Neuronal stem cell (in vitro differentiated cells): ENCODE measurements around the gene NSG1.

Experiments
- DNase-seq: peaks from one replicate; pipeline ENCODE4 v3.0.0-alpha.2; 2013; ENCODE audit warnings: low spot score
- H2AFZ ChIP-seq: one replicate; pipeline ENCODE4 v1.6.1; 2013; ENCODE audit warnings: mild to moderate bottlenecking, low read length, inconsistent platforms
- H2AK5ac ChIP-seq: 2 replicates; pipeline ENCODE4 v1.6.1; 2013; ENCODE audit warnings: low read depth, mild to moderate bottlenecking, inconsistent platforms, low read length, moderate library complexity, mixed read lengths
- H2BK120ac ChIP-seq: 2 replicates; pipeline ENCODE4 v1.6.1; 2013; ENCODE audit warnings: low read depth, mild to moderate bottlenecking, inconsistent platforms, low read length, moderate library complexity, mixed read lengths
- H2BK12ac ChIP-seq: one replicate; pipeline ENCODE4 v1.6.1; 2013; ENCODE audit warnings: low read length, inconsistent platforms
- H2BK15ac ChIP-seq: 2 replicates; pipeline ENCODE4 v1.6.1; 2013; ENCODE audit warnings: mild to moderate bottlenecking, low read length, inconsistent platforms, mixed read lengths
- H2BK5ac ChIP-seq: one replicate; pipeline ENCODE4 v1.6.1; 2013; ENCODE audit warnings: inconsistent platforms, mild to moderate bottlenecking, low read length, moderate library complexity
- H3K14ac ChIP-seq: one replicate; pipeline ENCODE4 v1.6.1; 2013; ENCODE audit warnings: low read length, inconsistent platforms
- H3K18ac ChIP-seq: 2 replicates; pipeline ENCODE4 v1.6.1; 2013; ENCODE audit warnings: low read length, inconsistent platforms
- H3K23ac ChIP-seq: 2 replicates; pipeline ENCODE4 v1.6.1; 2013; ENCODE audit warnings: low read depth, mild to moderate bottlenecking, mixed read lengths, low read length, inconsistent platforms; ENCODE audit not compliant: poor library complexity
- H3K27ac ChIP-seq: replicated peaks from 3 replicates; pipeline ENCODE4 v1.5.1; 2013; ENCODE audit warnings: low read length, inconsistent platforms
- H3K27me3 ChIP-seq, 3 experiments: 2 replicates each; pipeline ENCODE4 v1.6.1; 2013; ENCODE audit warnings: low read length in 3 of 3, mild to moderate bottlenecking in 2 of 3, inconsistent platforms in 1 of 3, low read depth in 1 of 3, mixed read lengths in 1 of 3, moderate library complexity in 1 of 3; ENCODE audit not compliant: control insufficient read depth in 3 of 3, insufficient read depth in 3 of 3
- H3K36me3 ChIP-seq, 2 donors: replicated peaks in 1 of 2; 2 replicates each; pipeline ENCODE4 v1.6.1; 2013; ENCODE audit warnings: low read length in 2 of 2; ENCODE audit not compliant: control insufficient read depth in 2 of 2, insufficient read depth in 2 of 2
- H3K4ac ChIP-seq: 2 replicates; pipeline ENCODE4 v1.6.1; 2013; ENCODE audit warnings: inconsistent platforms, mild to moderate bottlenecking, low read length, moderate library complexity
- H3K4me1 ChIP-seq, 2 donors: 1 replicate in 1 of 2; 2 replicates in 1 of 2; pipeline ENCODE4 v1.6.1; 2013; ENCODE audit warnings: low read length in 2 of 2, low read depth in 1 of 2; ENCODE audit not compliant: control insufficient read depth in 2 of 2, insufficient read depth in 1 of 2
- H3K4me2 ChIP-seq: one replicate; pipeline ENCODE4 v1.6.1; 2013; ENCODE audit warnings: mild to moderate bottlenecking, low read length, inconsistent platforms; ENCODE audit not compliant: insufficient read depth, poor library complexity, severe bottlenecking
- H3K4me3 ChIP-seq, 2 donors: 2 replicates each; pipeline ENCODE4 v1.5.1; 2013; ENCODE audit warnings: low read length in 2 of 2, mild to moderate bottlenecking in 2 of 2, inconsistent platforms in 1 of 2, moderate library complexity in 1 of 2
- H3K79me1 ChIP-seq: one replicate; pipeline ENCODE4 v1.6.1; 2013; ENCODE audit warnings: low read depth, mild to moderate bottlenecking, inconsistent platforms, low read length, moderate library complexity
- H3K9ac ChIP-seq: one replicate; pipeline ENCODE4 v1.6.1; 2013; ENCODE audit warnings: mild to moderate bottlenecking, low read depth, low read length, inconsistent platforms; ENCODE audit not compliant: poor library complexity
- H3K9me3 ChIP-seq, 2 donors: replicated peaks in 1 of 2; 2 replicates each; pipeline versions ENCODE3 to v1.6.1; 2013; ENCODE audit warnings: low read length in 2 of 2, mild to moderate bottlenecking in 2 of 2, inconsistent platforms in 1 of 2, low read depth in 1 of 2, mixed read lengths in 1 of 2, moderate library complexity in 1 of 2; ENCODE audit not compliant: control insufficient read depth in 2 of 2, insufficient read depth in 1 of 2
- H4K8ac ChIP-seq: one replicate; pipeline ENCODE4 v1.6.1; 2013; ENCODE audit warnings: low read depth, mild to moderate bottlenecking, inconsistent platforms, low read length, moderate library complexity
- H4K91ac ChIP-seq: one replicate; pipeline ENCODE4 v1.6.1; 2013; ENCODE audit warnings: low read length, low read depth, mild to moderate bottlenecking, inconsistent platforms; ENCODE audit not compliant: poor library complexity
- WGBS, 2 donors: extraction: QIAGEN DNeasy Blood & Tissue Kit; methylation state at CpG; one replicate each; pipeline ENCODE4 v1.1.7; 2013; ENCODE audit warnings: missing lambda C conversion rate in 2 of 2, mixed read lengths in 1 of 2; ENCODE audit not compliant: insufficient read length in 2 of 2, insufficient replicate concordance in 1 of 2; ENCODE audit errors: extremely low coverage in 2 of 2; 5-methylcytosine and 5-hydroxymethylcytosine counted together

NSG1 gene

DNA sequence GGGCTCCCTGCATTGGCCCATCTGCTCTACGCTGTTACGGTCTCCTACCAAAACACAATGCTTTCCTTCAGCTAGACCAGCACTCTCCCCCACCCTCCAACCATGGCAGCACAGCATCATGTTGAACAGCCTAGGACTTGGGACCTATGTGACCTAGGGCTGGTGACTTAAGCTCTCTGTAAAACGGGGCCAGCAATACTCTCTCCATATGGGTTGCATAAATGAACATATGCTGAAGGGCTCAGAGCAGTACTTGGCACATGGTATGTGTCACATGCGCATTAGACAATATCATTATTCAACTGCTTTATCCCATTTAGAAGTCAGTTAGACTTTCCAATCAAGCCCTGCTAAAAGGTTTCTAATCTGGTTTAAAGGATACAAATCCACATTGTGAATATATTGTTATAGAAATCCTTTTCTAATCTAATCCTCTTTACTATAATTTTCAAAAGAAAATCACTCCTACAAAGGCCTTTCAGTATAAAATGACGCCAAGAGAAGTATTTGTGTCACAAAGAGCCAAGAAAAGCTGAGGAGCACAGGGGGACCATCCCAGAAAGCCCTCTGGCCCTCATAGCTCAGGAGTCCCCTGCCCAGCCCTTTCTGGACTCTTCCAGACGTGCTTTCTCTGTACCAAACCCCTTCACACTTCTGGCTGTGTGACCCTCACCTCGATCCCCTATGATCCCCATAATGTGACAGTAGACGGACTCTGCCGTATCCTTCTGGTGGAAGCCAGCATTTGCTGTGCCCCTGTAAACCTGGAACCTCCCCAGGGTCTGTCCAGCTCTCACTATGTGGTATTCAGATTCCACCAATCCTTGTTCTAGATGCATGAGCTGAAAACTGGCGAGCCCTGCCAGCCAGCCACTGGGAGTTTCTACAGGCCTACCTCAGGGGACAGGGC is 42.3 kb downstream of the NSG1 start:
- no peaks in the 10 kb centered on the region for H3K9me3 ChIP-seq
- no CpG with 5 or more reads among the region's 10 CpGs for WGBS, 2 donors
- no peak overlapping the region for H3K4ac ChIP-seq
- no peak overlapping the region for H4K8ac ChIP-seq
- H3K4me1 ChIP-seq, result peaks cover 7 to 10% of the 10 kb centered on the region in 2 donors
- H3K23ac ChIP-seq, result no peak overlapping the region
- H3K14ac ChIP-seq, result no peak overlapping the region
- peaks cover 5 to 46% of the 10 kb centered on the region in 2 donors for H3K36me3 ChIP-seq
- no peak overlapping the region for H3K9ac ChIP-seq
- peak overlapping the region in 1 of 2 donors; percentile 3 for H3K4me3 ChIP-seq
- H3K4me2 ChIP-seq, result no peak overlapping the region
- no peak overlapping the region for H4K91ac ChIP-seq
- H2AFZ ChIP-seq, result no peak overlapping the region
- H2AK5ac ChIP-seq, result no peak overlapping the region
- DNase-seq, result no peak
- no peak overlapping the region for H2BK15ac ChIP-seq
- no peak overlapping the region for H2BK120ac ChIP-seq
- H3K79me1 ChIP-seq, result peaks cover 2% of the 10 kb centered on the region
- H2BK5ac ChIP-seq, result no peak overlapping the region
- H3K27me3 ChIP-seq, result no peaks in the 10 kb centered on the region
- H2BK12ac ChIP-seq, result no peak overlapping the region
- H3K18ac ChIP-seq, result no peak overlapping the region
- H3K27ac ChIP-seq, result no peak overlapping the region

DNA sequence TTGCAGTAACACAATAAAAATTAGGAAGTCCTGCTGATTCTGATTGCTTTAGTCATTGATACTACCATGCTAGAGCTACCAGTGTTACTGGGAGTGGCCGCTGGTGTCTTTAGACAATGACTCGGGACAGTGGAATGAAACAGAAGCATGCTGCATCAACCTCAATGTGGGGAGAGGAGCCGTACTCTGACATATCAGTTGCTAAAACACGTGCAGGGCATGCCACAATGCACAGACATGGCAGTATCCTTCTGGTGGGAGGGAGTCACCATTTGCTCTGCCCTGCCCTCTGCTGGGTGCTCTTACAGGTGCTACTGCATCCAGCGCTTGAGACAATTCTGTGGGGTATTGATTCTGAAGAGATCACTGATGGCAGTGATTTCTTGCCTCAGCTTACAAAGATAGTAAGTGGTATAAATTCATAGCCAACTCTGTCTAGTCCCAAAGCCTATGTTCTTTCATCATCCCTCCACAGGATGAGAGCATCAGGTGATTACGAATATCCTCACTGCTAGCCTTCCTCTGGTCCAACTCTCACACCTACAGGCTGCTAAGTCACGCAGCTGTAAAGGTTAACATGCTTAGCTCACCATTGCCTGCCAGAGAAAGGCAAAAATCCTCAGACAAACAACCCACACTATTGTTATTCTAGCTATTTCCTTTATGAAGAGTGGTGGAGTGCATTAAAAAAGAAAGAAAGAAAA is 43.7 kb downstream of the NSG1 start:
- H2AFZ ChIP-seq, result no peak overlapping the region
- peaks cover 2% of the 10 kb centered on the region for H3K79me1 ChIP-seq
- H2AK5ac ChIP-seq, result no peak overlapping the region
- H3K4me3 ChIP-seq, result no peak overlapping the region
- H3K27ac ChIP-seq, result no peak overlapping the region
- H4K91ac ChIP-seq, result no peak overlapping the region
- H3K27me3 ChIP-seq, result no peaks in the 10 kb centered on the region
- H2BK15ac ChIP-seq, result no peak overlapping the region
- H3K4ac ChIP-seq, result no peak overlapping the region
- no peak overlapping the region for H4K8ac ChIP-seq
- H3K18ac ChIP-seq, result no peak overlapping the region
- no peak overlapping the region for H2BK12ac ChIP-seq
- peaks cover 2 to 45% of the 10 kb centered on the region in 2 donors for H3K36me3 ChIP-seq
- H2BK120ac ChIP-seq, result no peak overlapping the region
- no peak overlapping the region for H3K14ac ChIP-seq
- H3K9me3 ChIP-seq, result no peaks in the 10 kb centered on the region
- no peak overlapping the region for H3K9ac ChIP-seq
- no peak overlapping the region for H3K4me2 ChIP-seq
- WGBS, 2 donors, result no CpG with 5 or more reads among the region's 7 CpGs
- H2BK5ac ChIP-seq, result no peak overlapping the region
- peaks cover 6 to 7% of the 10 kb centered on the region in 2 donors for H3K4me1 ChIP-seq
- H3K23ac ChIP-seq, result no peak overlapping the region
- peak; percentile 43 for DNase-seq

DNA sequence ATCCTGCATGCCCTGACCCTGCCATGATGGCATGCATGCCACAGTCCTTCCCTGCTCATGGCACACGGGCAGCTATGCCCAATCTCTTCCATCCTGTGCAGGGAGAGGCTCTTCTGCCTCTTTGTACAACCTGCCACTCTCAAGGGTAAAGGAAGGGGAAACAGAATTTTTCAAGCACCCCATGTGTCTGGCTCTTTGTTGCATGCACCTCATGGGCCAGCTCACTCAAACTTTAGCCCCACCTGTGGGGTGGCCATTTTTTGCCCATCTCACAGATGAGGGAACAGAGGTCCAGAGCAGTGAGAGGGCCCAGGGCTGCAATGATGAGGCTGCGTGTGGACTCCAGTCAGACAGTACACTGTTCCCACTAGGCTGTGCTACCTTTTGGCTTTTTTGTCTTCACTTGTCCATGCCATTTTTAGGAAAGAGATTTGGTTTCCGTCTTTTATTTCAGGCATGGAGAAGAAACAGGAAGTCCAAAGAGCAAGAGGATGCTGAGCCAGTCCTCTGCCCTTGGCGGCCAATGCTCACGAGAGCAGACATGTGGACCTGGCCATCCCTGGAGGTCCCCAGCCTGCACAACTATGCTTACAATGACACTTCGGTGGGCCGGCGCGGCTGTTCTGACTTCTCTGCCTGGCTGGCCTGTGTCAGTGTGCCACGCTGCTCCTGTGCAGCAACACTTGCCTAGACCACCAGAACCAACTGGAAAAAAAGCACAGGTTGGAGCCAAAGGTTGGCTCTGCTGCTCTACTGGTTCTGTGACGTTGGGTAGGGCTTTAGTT is 45.6 kb downstream of the NSG1 start:
- H3K4ac ChIP-seq, result no peak overlapping the region
- no peak overlapping the region for H2BK5ac ChIP-seq
- no peak overlapping the region for H3K23ac ChIP-seq
- H3K18ac ChIP-seq, result no peak overlapping the region
- no peak overlapping the region for H2BK12ac ChIP-seq
- H3K27ac ChIP-seq, result no peak overlapping the region
- no peak overlapping the region for H2BK120ac ChIP-seq
- no peak overlapping the region for H4K8ac ChIP-seq
- H3K9me3 ChIP-seq, result no peaks in the 10 kb centered on the region
- no peak overlapping the region for H2AFZ ChIP-seq
- H3K27me3 ChIP-seq, result no peaks in the 10 kb centered on the region
- H3K36me3 ChIP-seq, result peaks cover 5 to 52% of the 10 kb centered on the region in 2 donors
- no peak overlapping the region for H2BK15ac ChIP-seq
- H2AK5ac ChIP-seq, result no peak overlapping the region
- peaks cover 0 to 3% of the 10 kb centered on the region in 2 donors for H3K4me1 ChIP-seq
- no peak overlapping the region for H3K9ac ChIP-seq
- H3K4me2 ChIP-seq, result no peak overlapping the region
- H3K4me3 ChIP-seq, result no peak overlapping the region
- DNase-seq, result no peak
- H3K14ac ChIP-seq, result no peak overlapping the region
- no peaks in the 10 kb centered on the region for H3K79me1 ChIP-seq
- no peak overlapping the region for H4K91ac ChIP-seq
- no CpG with 5 or more reads among the region's 11 CpGs for WGBS, 2 donors
